HG03354 (cell line): ENCODE measurements around the gene CABP5.
"Not testable (repeated sequence)": the region's sequence is repeated elsewhere in the genome, so short reads cannot be mapped to it uniquely, and the experiment has no call there.

Experiments
- ATAC-seq: cut with Tn5 transposase; IDR thresholded peaks from one replicate; pipeline ENCODE4 v1.9.1; 2021; ENCODE audit warnings: mild to moderate bottlenecking; ENCODE audit not compliant: unreplicated experiment, poor library complexity, severe bottlenecking

The CABP5 gene

GRCh38 chr19:48043675-48044258 lies at the start of gene CABP5:
TSS of gene CABP5 (minus strand) at chr19:48044079. CDS start at chr19:48043922, 157 bp downstream.
- no peak for ATAC-seq

GRCh38 chr19:48091111-48091718 lies 47.3 kb upstream of the CABP5 start:
- not testable (repeated sequence) for ATAC-seq

- ATAC-seq = no peak
Observed at GRCh38 chr19:48090281-48090802, 46.5 kb upstream of the CABP5 start.

GRCh38 chr19:48088991-48089390 lies 45.1 kb upstream of the CABP5 start:
- ATAC-seq = not testable (repeated sequence)

- ATAC-seq = no peak
Observed at GRCh38 chr19:48085904-48086864, 42.3 kb upstream of the CABP5 start.

GRCh38 chr19:48085076-48085475 lies 41.2 kb upstream of the CABP5 start:
- no peak for ATAC-seq

GRCh38 chr19:48081106-48081505 lies 37.2 kb upstream of the CABP5 start:
- ATAC-seq = no peak

GRCh38 chr19:48070177-48070769 lies 26.4 kb upstream of the CABP5 start:
- ATAC-seq = not testable (repeated sequence)

GRCh38 chr19:48069435-48069834 lies 25.6 kb upstream of the CABP5 start:
- ATAC-seq = no peak

GRCh38 chr19:48064509-48064908 lies 20.6 kb upstream of the CABP5 start:
- ATAC-seq = no peak

- no peak for ATAC-seq
Observed at GRCh38 chr19:48061401-48062344, 17.8 kb upstream of the CABP5 start.

- ATAC-seq = no peak
Observed at GRCh38 chr19:48060381-48060780, 16.5 kb upstream of the CABP5 start.

GRCh38 chr19:48059331-48059730 lies 15.5 kb upstream of the CABP5 start:
- ATAC-seq = no peak

- ATAC-seq = no peak
Observed at GRCh38 chr19:48053856-48054255, 10.0 kb upstream of the CABP5 start.

- no peak for ATAC-seq
Observed at GRCh38 chr19:48053076-48053475, 9.2 kb upstream of the CABP5 start.

GRCh38 chr19:48051335-48052033 lies 7.6 kb upstream of the CABP5 start:
- ATAC-seq = no peak

- no peak for ATAC-seq
Observed at GRCh38 chr19:48044561-48044960, 682 bp upstream of the CABP5 start.

GRCh38 chr19:48041877-48042580 lies 1.9 kb downstream of the CABP5 start:
- no peak for ATAC-seq
